GM18867 (cell line): ENCODE results near the gene SHF.
"Not testable (repeated sequence)": the region's sequence is repeated elsewhere in the genome, so short reads cannot be mapped to it uniquely, and the experiment has no call there.

ENCODE experiments used
- ATAC-seq: cut with Tn5 transposase; IDR thresholded peaks from one replicate; pipeline ENCODE4 v1.9.1; 2021; ENCODE audit warnings: mild to moderate bottlenecking, moderate library complexity; ENCODE audit not compliant: unreplicated experiment

SHF gene

GRCh38 chr15:45187894-45188830, at the start of gene SHF:
TSS of gene SHF (minus strand) at chr15:45187966. CDS start at chr15:45187951, 15 bp downstream.
- ATAC-seq = no peak

GRCh38 chr15:45236806-45237205, 49.0 kb upstream of the SHF start:
- ATAC-seq = not testable (repeated sequence)

- no peak for ATAC-seq
These were observed 46.9 kb upstream of the SHF start for GRCh38 chr15:45234562-45235235.

GRCh38 chr15:45231864-45232562, 44.2 kb upstream of the SHF start:
- ATAC-seq = no peak

- no peak for ATAC-seq
These were observed 43.4 kb upstream of the SHF start for GRCh38 chr15:45231132-45231531.

GRCh38 chr15:45230245-45230965, 42.6 kb upstream of the SHF start:
- no peak for ATAC-seq

- ATAC-seq = no peak
These were observed 41.2 kb upstream of the SHF start for GRCh38 chr15:45228931-45229330.

GRCh38 chr15:45225506-45226273, 37.9 kb upstream of the SHF start:
- ATAC-seq = no peak

GRCh38 chr15:45224621-45225217, 37.0 kb upstream of the SHF start:
- ATAC-seq = no peak

GRCh38 chr15:45221967-45222366, 34.2 kb upstream of the SHF start:
- ATAC-seq = no peak

- no peak for ATAC-seq
These were observed 33.4 kb upstream of the SHF start for GRCh38 chr15:45221053-45221599.

- no peak for ATAC-seq
These were observed 24.7 kb upstream of the SHF start for GRCh38 chr15:45212493-45212892.

GRCh38 chr15:45205192-45205591, 17.4 kb upstream of the SHF start:
- no peak for ATAC-seq

- ATAC-seq = no peak
These were observed 15.4 kb upstream of the SHF start for GRCh38 chr15:45203182-45203581.

- ATAC-seq = no peak
These were observed 14.1 kb upstream of the SHF start for GRCh38 chr15:45201869-45202268.

GRCh38 chr15:45201557-45201859, 13.7 kb upstream of the SHF start:
- no peak for ATAC-seq

- ATAC-seq = peak; percentile 11
These were observed 13.2 kb upstream of the SHF start for GRCh38 chr15:45200799-45201556.

- peak; percentile 50 for ATAC-seq
These were observed 12.4 kb upstream of the SHF start for GRCh38 chr15:45200001-45200798.
